Measurements from ENCODE around the gene PARD3B. TPM values are rescaled to one million over a fixed set of nuclear protein-coding genes. Genes with fewer than 3 reads are reported as not detected.

The PARD3B gene
- total RNA-seq, 1 donor from 2014 or later: 0.66 TPM

GRCh38 chr2:204560902-204561301 lies 15.6 kb downstream of the PARD3B start:
- H3K4me3 Mint-ChIP-seq (ENCODE audit: unreplicated experiment): no peak overlapping the region
- H3K36me3 Mint-ChIP-seq (ENCODE audit: unreplicated experiment): no peaks in the 10 kb centered on the region
- H3K27ac Mint-ChIP-seq (ENCODE audit: unreplicated experiment): no peak overlapping the region
- peaks cover 1% of the 10 kb centered on the region for H3K27me3 Mint-ChIP-seq (ENCODE audit: unreplicated experiment)
- H3K4me1 Mint-ChIP-seq (ENCODE audit: low read depth, unreplicated experiment): no peaks in the 10 kb centered on the region
- no peak for DNase-seq
- TF ChIP-seq CTCF (IDR thresholded peaks at IDR 0.05; ENCODE audit: partially characterized antibody, unreplicated experiment): no peak
- H3K9me3 Mint-ChIP-seq (ENCODE audit: unreplicated experiment): peaks cover 2% of the 10 kb centered on the region

- no peaks in the 10 kb centered on the region for H3K4me1 Mint-ChIP-seq (ENCODE audit: low read depth, unreplicated experiment)
- H3K9me3 Mint-ChIP-seq (ENCODE audit: unreplicated experiment): peaks cover 2% of the 10 kb centered on the region
- H3K27ac Mint-ChIP-seq (ENCODE audit: unreplicated experiment): no peak overlapping the region
- TF ChIP-seq CTCF (IDR thresholded peaks at IDR 0.05; ENCODE audit: partially characterized antibody, unreplicated experiment): no peak
- no peaks in the 10 kb centered on the region for H3K36me3 Mint-ChIP-seq (ENCODE audit: unreplicated experiment)
- no peak for DNase-seq
- peaks cover 1% of the 10 kb centered on the region for H3K27me3 Mint-ChIP-seq (ENCODE audit: unreplicated experiment)
- no peak overlapping the region for H3K4me3 Mint-ChIP-seq (ENCODE audit: unreplicated experiment)
Observed at GRCh38 chr2:204561771-204562170, 16.5 kb downstream of the PARD3B start.

- Mint-ChIP-seq H3K36me3 (ENCODE audit: unreplicated experiment) (no peaks in the 10 kb centered on the region), H3K9me3 (ENCODE audit: unreplicated experiment) (no peaks in the 10 kb centered on the region), H3K4me3 (ENCODE audit: unreplicated experiment) (no peak overlapping the region), H3K27me3 (ENCODE audit: unreplicated experiment) (no peaks in the 10 kb centered on the region), H3K27ac (ENCODE audit: unreplicated experiment) (no peak overlapping the region), H3K4me1 (ENCODE audit: low read depth, unreplicated experiment) (no peaks in the 10 kb centered on the region)
- no peak for TF ChIP-seq CTCF (IDR thresholded peaks at IDR 0.05; ENCODE audit: partially characterized antibody, unreplicated experiment)
- DNase-seq: no peak
Observed at GRCh38 chr2:204566439-204566838, 21.2 kb downstream of the PARD3B start.

GRCh38 chr2:204570421-204570820 lies 25.1 kb downstream of the PARD3B start:
- H3K4me3 Mint-ChIP-seq (ENCODE audit: unreplicated experiment): no peak overlapping the region
- no peaks in the 10 kb centered on the region for H3K4me1 Mint-ChIP-seq (ENCODE audit: low read depth, unreplicated experiment)
- no peaks in the 10 kb centered on the region for H3K36me3 Mint-ChIP-seq (ENCODE audit: unreplicated experiment)
- no peak for DNase-seq
- no peaks in the 10 kb centered on the region for H3K9me3 Mint-ChIP-seq (ENCODE audit: unreplicated experiment)
- no peaks in the 10 kb centered on the region for H3K27me3 Mint-ChIP-seq (ENCODE audit: unreplicated experiment)
- H3K27ac Mint-ChIP-seq (ENCODE audit: unreplicated experiment): no peak overlapping the region
- no peak for TF ChIP-seq CTCF (IDR thresholded peaks at IDR 0.05; ENCODE audit: partially characterized antibody, unreplicated experiment)

GRCh38 chr2:204571041-204571440 lies 25.8 kb downstream of the PARD3B start:
- DNase-seq: no peak
- Mint-ChIP-seq H3K4me1 (ENCODE audit: low read depth, unreplicated experiment) (no peaks in the 10 kb centered on the region), H3K27me3 (ENCODE audit: unreplicated experiment) (no peaks in the 10 kb centered on the region), H3K4me3 (ENCODE audit: unreplicated experiment) (no peak overlapping the region), H3K36me3 (ENCODE audit: unreplicated experiment) (no peaks in the 10 kb centered on the region), H3K9me3 (ENCODE audit: unreplicated experiment) (no peaks in the 10 kb centered on the region), H3K27ac (ENCODE audit: unreplicated experiment) (no peak overlapping the region)
- TF ChIP-seq CTCF (IDR thresholded peaks at IDR 0.05; ENCODE audit: partially characterized antibody, unreplicated experiment): no peak
